Measurements from ENCODE around the gene ZNF324.
"Not testable (repeated sequence)": the region's sequence is repeated elsewhere in the genome, so short reads cannot be mapped to it uniquely, and the experiment has no call there.

Gene ZNF324

GRCh38 chr19:58466760-58467589 is at the start of gene ZNF324:
Gene ZNF324 (plus strand): TSS chr19:58467080. CDS start chr19:58469186, 2,106 bp downstream.
- DNase-seq (ENCODE audit: low read depth, low spot score) = peak; percentile 85

GRCh38 chr19:58428617-58429016 is 38.3 kb upstream of the ZNF324 start:
- DNase-seq (ENCODE audit: low read depth, low spot score) = no peak

GRCh38 chr19:58429745-58430144 is 37.1 kb upstream of the ZNF324 start:
- no peak for DNase-seq (ENCODE audit: low read depth, low spot score)

GRCh38 chr19:58434217-58434616 is 32.7 kb upstream of the ZNF324 start:
- no peak for DNase-seq (ENCODE audit: low read depth, low spot score)

- DNase-seq (ENCODE audit: low read depth, low spot score) = peak; percentile 100
Measured at GRCh38 chr19:58439576-58440554, 27.0 kb upstream of the ZNF324 start, which contains the start of gene ZNF132. Gene ZNF132 (minus strand): TSS chr19:58440153. CDS start chr19:58439821, 332 bp downstream.

GRCh38 chr19:58440556-58440955 is 26.3 kb upstream of the ZNF324 start:
- no peak for DNase-seq (ENCODE audit: low read depth, low spot score)

- not testable (repeated sequence) for DNase-seq (ENCODE audit: low read depth, low spot score)
Measured at GRCh38 chr19:58442986-58443385, 23.9 kb upstream of the ZNF324 start.

GRCh38 chr19:58448860-58449259 is 18.0 kb upstream of the ZNF324 start:
- DNase-seq (ENCODE audit: low read depth, low spot score) = not testable (repeated sequence)

GRCh38 chr19:58449980-58450379 is 16.9 kb upstream of the ZNF324 start:
- DNase-seq (ENCODE audit: low read depth, low spot score) = not testable (repeated sequence)

- DNase-seq (ENCODE audit: low read depth, low spot score) = no peak
Measured at GRCh38 chr19:58450856-58451357, 16.0 kb upstream of the ZNF324 start.

- peak; percentile 76 for DNase-seq (ENCODE audit: low read depth, low spot score)
Measured at GRCh38 chr19:58451358-58452101, 15.3 kb upstream of the ZNF324 start, which contains the start of gene ZNF324B. Gene ZNF324B (plus strand): TSS chr19:58451622. CDS start chr19:58453702, 2,080 bp downstream.

GRCh38 chr19:58453743-58454142 is 13.1 kb upstream of the ZNF324 start:
- DNase-seq (ENCODE audit: low read depth, low spot score) = no peak

- no peak for DNase-seq (ENCODE audit: low read depth, low spot score)
Measured at GRCh38 chr19:58455306-58455705, 11.6 kb upstream of the ZNF324 start.

GRCh38 chr19:58456111-58456510 is 10.8 kb upstream of the ZNF324 start:
- DNase-seq (ENCODE audit: low read depth, low spot score) = no peak

GRCh38 chr19:58460039-58460438 is 6.8 kb upstream of the ZNF324 start:
- DNase-seq (ENCODE audit: low read depth, low spot score) = no peak

- no peak for DNase-seq (ENCODE audit: low read depth, low spot score)
Measured at GRCh38 chr19:58466089-58466759, 656 bp upstream of the ZNF324 start.

- DNase-seq (ENCODE audit: low read depth, low spot score) = no peak
Measured at GRCh38 chr19:58468216-58468839, 1.4 kb downstream of the ZNF324 start.

GRCh38 chr19:58469241-58470013 is 2.5 kb downstream of the ZNF324 start:
- no peak for DNase-seq (ENCODE audit: low read depth, low spot score)

GRCh38 chr19:58470837-58471543 is 4.1 kb downstream of the ZNF324 start:
- not testable (repeated sequence) for DNase-seq (ENCODE audit: low read depth, low spot score)
